Stimulated activated CD4-positive, alpha-beta T cell treated with anti-CD3 and anti-CD28 coated beads, Interleukin-4, amount 100 ng/mL, for 48 hours (primary cell): Measurements from ENCODE around the gene FAXC.

Experiments
- DNase-seq, 2 donors: peaks; one replicate each; pipeline ENCODE4 v3.0.0-alpha.2; 2020; ENCODE audit warnings: low read depth in 2 of 2

The FAXC gene

GRCh38 chr6:99349171-99350141, at the start of gene FAXC:
Gene FAXC (minus strand): TSS chr6:99349674. CDS start chr6:99349372, 302 bp downstream.
- no peak for DNase-seq

- no peak for DNase-seq
Observed at GRCh38 chr6:99397287-99397686, 47.8 kb upstream of the FAXC start.

GRCh38 chr6:99393698-99394531, 44.4 kb upstream of the FAXC start, which contains the start of gene COQ3:
Gene COQ3 (minus strand): TSS chr6:99394195. CDS start chr6:99394179, 16 bp downstream.
- peak; percentile 54 to 62 for DNase-seq

- DNase-seq = no peak
Observed at GRCh38 chr6:99393366-99393697, 43.9 kb upstream of the FAXC start.

- DNase-seq = no peak
Observed at GRCh38 chr6:99390896-99391295, 41.4 kb upstream of the FAXC start.

- DNase-seq = no peak
Observed at GRCh38 chr6:99384507-99384906, 35.0 kb upstream of the FAXC start.

- no peak for DNase-seq
Observed at GRCh38 chr6:99378636-99379035, 29.2 kb upstream of the FAXC start.

GRCh38 chr6:99369533-99369932, 20.1 kb upstream of the FAXC start:
- no peak for DNase-seq

- DNase-seq = no peak
Observed at GRCh38 chr6:99366852-99367251, 17.4 kb upstream of the FAXC start.

- no peak for DNase-seq
Observed at GRCh38 chr6:99364026-99364425, 14.6 kb upstream of the FAXC start.

- DNase-seq = no peak
Observed at GRCh38 chr6:99362678-99363268, 13.3 kb upstream of the FAXC start.

- DNase-seq = no peak
Observed at GRCh38 chr6:99359800-99360199, 10.3 kb upstream of the FAXC start.

- no peak for DNase-seq
Observed at GRCh38 chr6:99356641-99357040, 7.2 kb upstream of the FAXC start.

- no peak for DNase-seq
Observed at GRCh38 chr6:99354983-99355382, 5.5 kb upstream of the FAXC start.

GRCh38 chr6:99353126-99353525, 3.7 kb upstream of the FAXC start:
- no peak for DNase-seq

GRCh38 chr6:99350573-99350972, 1.1 kb upstream of the FAXC start:
- DNase-seq = no peak

GRCh38 chr6:99348288-99349170, 945 bp downstream of the FAXC start:
- DNase-seq = no peak

- no peak for DNase-seq
Observed at GRCh38 chr6:99347804-99348203, 1.7 kb downstream of the FAXC start.

GRCh38 chr6:99346595-99346994, 2.9 kb downstream of the FAXC start:
- no peak for DNase-seq

GRCh38 chr6:99345164-99345563, 4.3 kb downstream of the FAXC start:
- no peak for DNase-seq

GRCh38 chr6:99344289-99344688, 5.2 kb downstream of the FAXC start:
- no peak for DNase-seq
